Aorta (tissue), 5 donors: Measurements from ENCODE around the gene RAD17. TPM values are rescaled to one million over a fixed set of nuclear protein-coding genes. Genes with fewer than 3 reads are reported as not detected.

Experiments
- ATAC-seq: fragments of 200-7000 bp; cut with Tn5 transposase; one replicate; pipeline ENCODE4 v1.9.1; 2022; ENCODE audit warnings: moderate library complexity; ENCODE audit not compliant: low FRiP score
- DNase-seq, 2 donors: peaks; one replicate each; pipeline ENCODE4 v3.0.0-alpha.2; 2020
- H3K27ac ChIP-seq, 2 donors: one replicate each; pipeline ENCODE4 v1.5.1; 2013; ENCODE audit warnings: low read length in 2 of 2, mild to moderate bottlenecking in 2 of 2, moderate library complexity in 2 of 2, control low read depth in 1 of 2, inconsistent platforms in 1 of 2, low read depth in 1 of 2
- H3K27me3 ChIP-seq, 2 donors: one replicate each; pipeline ENCODE4 v1.6.1; 2013; ENCODE audit warnings: control low read depth in 1 of 2, low read length in 1 of 2, mild to moderate bottlenecking in 1 of 2, moderate library complexity in 1 of 2; ENCODE audit not compliant: insufficient read depth in 2 of 2, control insufficient read depth in 1 of 2
- H3K36me3 ChIP-seq, 2 donors: one replicate each; pipeline ENCODE4 v1.6.1; 2013; ENCODE audit warnings: control low read depth in 1 of 2, low read length in 1 of 2, mild to moderate bottlenecking in 1 of 2; ENCODE audit not compliant: insufficient read depth in 2 of 2, control insufficient read depth in 1 of 2
- H3K4me1 ChIP-seq, 2 donors: one replicate each; pipeline ENCODE4 v1.6.1; 2013; ENCODE audit warnings: low read length in 2 of 2, control low read depth in 1 of 2, mild to moderate bottlenecking in 1 of 2, moderate library complexity in 1 of 2; ENCODE audit not compliant: insufficient read depth in 2 of 2, control insufficient read depth in 1 of 2
- H3K4me3 ChIP-seq, 2 donors: one replicate each; pipeline ENCODE4 v1.5.1; 2013; ENCODE audit warnings: low read length in 2 of 2, control low read depth in 1 of 2, mild to moderate bottlenecking in 1 of 2
- H3K9me3 ChIP-seq: one replicate; pipeline ENCODE4 v1.6.1; 2013; ENCODE audit warnings: mild to moderate bottlenecking, low read length; ENCODE audit not compliant: control insufficient read depth
- WGBS, 2 donors: extraction: QIAGEN DNeasy Blood & Tissue Kit; methylation state at CpG; one replicate each; pipeline ENCODE4 v1.1.7; 2013; 5-methylcytosine and 5-hydroxymethylcytosine counted together
- intact Hi-C, 2 donors: fragments of 100-400 bp; cut with DNase I; formaldehyde crosslinking; loops; one replicate each; pipeline versions ENCODE4 v1.14.2 to v1.15.0; 2022
- polyA plus RNA-seq, 2 donors: library from polyadenylated mRNA; stranded (reverse); fragments of 200-250 nt; gene quantifications; one replicate each; pipeline ENCODE4 v1.2.3, GENCODE V29; 2013
- total RNA-seq, 2 donors: library from RNA; stranded (reverse); fragmentation: NEBNext Ultra II Directional; extraction: Animal tissue kit (Norgen Biotek cat#: 25700); gene quantifications; one replicate each; pipeline ENCODE4 v1.2.1, GENCODE V29; 2021
- donor health status: healthy with polysubstance abuse.
- donor health status: Bipolar disorder and iron deficiency.
- donor health status: DM: no; HTN: no; CAD: no.
- donor health status: DM: no; HTN: no; CAD: no.
- donor health status: DM: yes; HTN: yes; CAD: no.

The RAD17 gene
- total and polyA plus RNA-seq, 4 donors: 13.9 to 18.0 (median 16.6) TPM

DNA sequence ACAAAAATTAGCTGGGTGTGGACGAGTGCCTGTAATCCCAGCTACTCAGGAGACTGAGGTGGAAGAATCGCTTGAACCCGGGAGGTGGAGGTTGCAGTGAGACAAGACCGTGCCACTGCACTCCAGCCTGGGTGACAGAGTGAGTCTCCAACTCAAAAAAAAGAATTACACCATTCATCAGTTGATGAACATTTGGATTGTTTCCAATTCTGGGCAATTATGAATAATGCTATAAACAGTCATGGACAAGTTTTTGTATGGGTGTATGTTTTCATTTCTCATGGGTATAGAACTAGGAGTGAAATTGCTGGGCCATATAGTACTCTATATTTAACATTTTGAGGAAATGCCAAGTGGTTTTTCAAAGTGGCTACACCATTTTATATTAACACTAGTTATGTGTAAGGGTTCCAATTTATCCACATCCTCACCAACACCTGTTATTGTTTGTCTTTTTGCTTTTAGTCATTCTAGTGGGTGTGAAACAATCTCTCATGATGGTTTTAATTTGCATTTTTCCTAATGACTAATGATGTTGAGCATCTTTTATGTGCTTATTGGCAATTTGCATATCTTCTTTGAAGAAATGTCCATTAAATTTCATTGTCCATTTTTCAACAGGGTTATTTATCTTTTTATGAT is 28.0 kb upstream of the RAD17 start:
- Histone ChIP-seq H3K4me1 (no peaks in the 10 kb centered on the region), H3K36me3 (no peaks in the 10 kb centered on the region), H3K27me3 (no peaks in the 10 kb centered on the region), H3K4me3 (no peak overlapping the region), H3K9me3 (no peaks in the 10 kb centered on the region), H3K27ac (no peak overlapping the region)
- ATAC-seq: no peak
- intact Hi-C loops: no loop called here
- WGBS, 2 donors: 88 to 93% methylated on average over 4 of the region's 4 CpGs
- no peak for DNase-seq

DNA sequence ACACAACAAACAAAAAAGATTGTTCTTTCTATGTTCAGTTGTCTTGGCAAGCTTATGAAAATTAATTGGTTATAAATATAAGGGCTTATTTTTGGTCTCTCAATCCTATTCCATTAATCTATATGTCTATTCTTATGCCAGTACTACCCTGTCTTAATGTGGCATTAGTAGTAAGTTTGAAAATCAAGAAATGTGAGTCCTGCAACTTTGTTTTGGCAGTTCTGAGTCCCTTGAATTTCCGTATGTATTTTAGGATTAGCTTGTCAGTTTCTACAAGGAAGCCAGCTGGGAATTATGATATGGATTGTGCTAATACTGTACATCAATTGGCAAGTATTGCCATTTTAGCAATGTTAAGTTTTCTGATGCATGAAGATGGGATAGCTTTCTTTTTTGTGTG is 26.5 kb upstream of the RAD17 start:
- DNase-seq: no peak
- ATAC-seq: no peak
- Histone ChIP-seq H3K4me1 (no peaks in the 10 kb centered on the region), H3K4me3 (no peak overlapping the region), H3K27ac (no peak overlapping the region), H3K36me3 (no peaks in the 10 kb centered on the region), H3K9me3 (no peaks in the 10 kb centered on the region), H3K27me3 (no peaks in the 10 kb centered on the region)
- intact Hi-C loops: no loop called here
- 41 to 45% methylated on average over 1 of the region's 1 CpG for WGBS, 2 donors

DNA sequence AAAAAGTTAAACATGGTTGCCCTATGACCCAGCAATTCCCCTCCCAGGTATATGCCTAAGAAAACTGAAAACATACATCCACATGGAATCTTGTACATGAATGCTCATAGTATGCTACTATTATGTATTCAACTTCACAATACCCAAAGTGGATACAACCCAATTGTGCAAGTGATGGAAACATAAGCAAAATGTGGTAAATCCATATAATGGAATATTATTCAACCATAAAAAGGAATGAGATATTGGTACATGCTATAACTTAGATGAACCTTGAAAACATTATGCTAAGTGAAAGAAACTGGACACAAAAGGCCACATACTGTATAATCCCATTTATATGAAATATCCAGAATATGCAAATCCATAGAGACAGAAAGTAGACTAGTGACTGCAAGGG is 19.0 kb upstream of the RAD17 start:
- intact Hi-C loops: no loop called here
- no peak overlapping the region for H3K4me3 ChIP-seq
- H3K36me3 ChIP-seq: peaks cover 0 to 3% of the 10 kb centered on the region in 2 donors
- no peak overlapping the region for H3K27ac ChIP-seq
- H3K4me1 ChIP-seq: no peaks in the 10 kb centered on the region
- no peak for ATAC-seq
- H3K27me3 ChIP-seq: no peaks in the 10 kb centered on the region
- no peaks in the 10 kb centered on the region for H3K9me3 ChIP-seq
- DNase-seq: no peak

- Histone ChIP-seq H3K4me1 (no peaks in the 10 kb centered on the region), H3K27me3 (no peaks in the 10 kb centered on the region), H3K9me3 (no peaks in the 10 kb centered on the region), H3K36me3 (no peaks in the 10 kb centered on the region), H3K4me3 (no peak overlapping the region), H3K27ac (no peak overlapping the region)
- intact Hi-C loops: no loop called here
- no peak for DNase-seq
- 39 to 54% methylated on average over 3 of the region's 3 CpGs for WGBS, 2 donors
- no peak for ATAC-seq
Observed at GRCh38 chr5:69359699-69360098, 9.9 kb upstream of the RAD17 start.

DNA sequence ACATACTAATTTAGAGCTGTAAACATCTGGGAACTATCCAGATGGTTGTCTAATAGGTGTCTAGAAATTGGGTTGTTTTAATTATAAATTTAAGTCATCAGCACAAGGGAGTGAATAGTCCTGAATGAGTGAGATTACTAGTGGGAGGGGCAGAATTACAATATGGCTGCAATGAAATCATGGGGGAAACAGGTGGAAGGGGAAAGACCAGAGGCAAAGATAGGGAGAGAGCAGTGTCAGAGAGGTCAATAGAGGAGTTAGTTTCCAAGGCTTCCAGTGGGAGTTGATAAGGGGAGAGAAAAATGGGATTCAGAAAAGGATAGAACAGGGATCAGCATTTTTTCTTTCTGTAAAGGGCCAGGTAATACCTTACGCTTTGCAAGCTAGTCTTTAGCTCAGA is 9.2 kb upstream of the RAD17 start:
- 69 to 84% methylated on average over 1 of the region's 1 CpG for WGBS, 2 donors
- peaks cover 0 to 2% of the 10 kb centered on the region in 2 donors for H3K36me3 ChIP-seq
- H3K9me3 ChIP-seq: no peaks in the 10 kb centered on the region
- H3K27me3 ChIP-seq: no peaks in the 10 kb centered on the region
- no peaks in the 10 kb centered on the region for H3K4me1 ChIP-seq
- DNase-seq (no peak), ATAC-seq (no peak)
- intact Hi-C loops: no loop called here
- H3K27ac ChIP-seq: no peak overlapping the region
- H3K4me3 ChIP-seq: no peak overlapping the region

- Histone ChIP-seq H3K4me3 (no peak overlapping the region), H3K36me3 (peaks cover 0 to 2% of the 10 kb centered on the region in 2 donors), H3K27ac (no peak overlapping the region), H3K27me3 (no peaks in the 10 kb centered on the region), H3K4me1 (peaks cover 0 to 6% of the 10 kb centered on the region in 2 donors), H3K9me3 (no peaks in the 10 kb centered on the region)
- intact Hi-C loops: no loop called here
- 53 to 60% methylated on average over 3 of the region's 3 CpGs for WGBS, 2 donors
- DNase-seq (no peak), ATAC-seq (no peak)
Observed at GRCh38 chr5:69364414-69364813, 5.2 kb upstream of the RAD17 start.

DNA sequence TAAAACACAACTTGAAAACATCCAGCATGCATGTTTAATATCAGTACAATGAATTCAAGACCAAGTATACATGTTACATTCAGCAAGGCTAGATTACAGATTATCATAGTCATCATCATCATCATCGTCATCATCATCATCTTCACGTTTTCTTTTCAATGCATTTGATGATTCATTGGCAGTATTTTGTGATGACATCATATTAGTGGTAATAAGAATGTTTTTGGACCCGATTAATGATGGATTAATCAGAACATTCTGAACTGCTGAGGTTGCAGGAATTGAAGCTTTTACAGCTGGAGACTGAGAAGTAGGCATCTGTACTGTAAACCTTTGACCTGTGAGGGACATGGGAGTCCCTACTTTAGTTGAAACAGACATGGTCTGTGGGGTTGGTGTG is 4.8 kb upstream of the RAD17 start:
- no peak for ATAC-seq
- Histone ChIP-seq H3K36me3 (peaks cover 0 to 2% of the 10 kb centered on the region in 2 donors), H3K27me3 (no peaks in the 10 kb centered on the region), H3K4me3 (no peak overlapping the region), H3K9me3 (no peaks in the 10 kb centered on the region), H3K4me1 (peaks cover 0 to 6% of the 10 kb centered on the region in 2 donors), H3K27ac (no peak overlapping the region)
- WGBS, 2 donors: 77% methylated on average over 3 of the region's 3 CpGs
- no peak for DNase-seq
- intact Hi-C loops: loop anchor here in 1 of 2 donors (5.0 kb wide), 1 partner anchor 128 kb away; no protein-coding TSS in a partner anchor

GRCh38 chr5:69367697-69368279 is 1.8 kb upstream of the RAD17 start:
- no peak for DNase-seq
- no peaks in the 10 kb centered on the region for H3K9me3 ChIP-seq
- no peaks in the 10 kb centered on the region for H3K27me3 ChIP-seq
- H3K4me3 ChIP-seq: no peak overlapping the region
- H3K27ac ChIP-seq: no peak overlapping the region
- peaks cover 0 to 2% of the 10 kb centered on the region in 2 donors for H3K36me3 ChIP-seq
- intact Hi-C loops: loop anchor here in 1 of 2 donors (5.0 kb wide), 1 partner anchor 130 kb away; no protein-coding TSS in a partner anchor
- H3K4me1 ChIP-seq: peaks cover 0 to 6% of the 10 kb centered on the region in 2 donors
- ATAC-seq: no peak
- 92 to 93% methylated on average over 11 of the region's 11 CpGs for WGBS, 2 donors
